ENCODE results near the gene DHRS1.
"Not testable (repeated sequence)": the region's sequence is repeated elsewhere in the genome, so short reads cannot be mapped to it uniquely, and the experiment has no call there.

DHRS1 gene

GRCh38 chr14:24249230-24250021 lies 50.2 kb downstream of the DHRS1 start:
- Histone ChIP-seq H3K27me3 (ENCODE audit: low read depth, low read length) (no peaks in the 10 kb centered on the region), H3K4me3 (ENCODE audit: low read depth in 1 of 2, low read length in 2 of 2) (no peak overlapping the region), H3K4me1 (ENCODE audit: control insufficient read depth in 1 of 2, insufficient read depth in 2 of 2, low read length in 2 of 2) (no peaks in the 10 kb centered on the region), H3K36me3 (ENCODE audit: control insufficient read depth in 1 of 2, insufficient read depth in 2 of 2, low read length in 2 of 2) (peaks cover 0 to 4% of the 10 kb centered on the region in 2 donors), H3K27ac (ENCODE audit: low read length) (no peak overlapping the region), H3K9me3 (ENCODE audit: control insufficient read depth in 1 of 2, low read length in 2 of 2) (no peaks in the 10 kb centered on the region)

- Histone ChIP-seq H3K27me3 (ENCODE audit: low read depth, low read length) (no peaks in the 10 kb centered on the region), H3K27ac (ENCODE audit: low read length) (no peak overlapping the region), H3K4me1 (ENCODE audit: control insufficient read depth in 1 of 2, insufficient read depth in 2 of 2, low read length in 2 of 2) (peaks cover 0 to 7% of the 10 kb centered on the region in 2 donors), H3K36me3 (ENCODE audit: control insufficient read depth in 1 of 2, insufficient read depth in 2 of 2, low read length in 2 of 2) (peaks cover 4 to 5% of the 10 kb centered on the region in 2 donors), H3K4me3 (ENCODE audit: low read depth in 1 of 2, low read length in 2 of 2) (no peak overlapping the region), H3K9me3 (ENCODE audit: control insufficient read depth in 1 of 2, low read length in 2 of 2) (no peaks in the 10 kb centered on the region)
Observed at GRCh38 chr14:24247422-24247821, 52.2 kb downstream of the DHRS1 start.

GRCh38 chr14:24246765-24247212 lies 52.8 kb downstream of the DHRS1 start:
- Histone ChIP-seq H3K36me3 (ENCODE audit: control insufficient read depth in 1 of 2, insufficient read depth in 2 of 2, low read length in 2 of 2) (peaks cover 0 to 8% of the 10 kb centered on the region in 2 donors), H3K27ac (ENCODE audit: low read length) (no peak overlapping the region), H3K9me3 (ENCODE audit: control insufficient read depth in 1 of 2, low read length in 2 of 2) (no peaks in the 10 kb centered on the region), H3K27me3 (ENCODE audit: low read depth, low read length) (no peaks in the 10 kb centered on the region), H3K4me3 (ENCODE audit: low read depth in 1 of 2, low read length in 2 of 2) (no peak overlapping the region), H3K4me1 (ENCODE audit: control insufficient read depth in 1 of 2, insufficient read depth in 2 of 2, low read length in 2 of 2) (peaks cover 0 to 9% of the 10 kb centered on the region in 2 donors)

- peaks cover 6 to 23% of the 10 kb centered on the region in 2 donors for H3K4me1 ChIP-seq (ENCODE audit: control insufficient read depth in 1 of 2, insufficient read depth in 2 of 2, low read length in 2 of 2)
- not testable (repeated sequence) for H3K9me3 ChIP-seq (ENCODE audit: control insufficient read depth in 1 of 2, low read length in 2 of 2); H3K27ac ChIP-seq (ENCODE audit: low read length); H3K4me3 ChIP-seq (ENCODE audit: low read depth in 1 of 2, low read length in 2 of 2); H3K27me3 ChIP-seq (ENCODE audit: low read depth, low read length)
- peaks cover 7 to 16% of the 10 kb centered on the region in 2 donors for H3K36me3 ChIP-seq (ENCODE audit: control insufficient read depth in 1 of 2, insufficient read depth in 2 of 2, low read length in 2 of 2)
Observed at GRCh38 chr14:24245350-24245749, 54.2 kb downstream of the DHRS1 start.

GRCh38 chr14:24243336-24243836 lies 56.2 kb downstream of the DHRS1 start:
- Histone ChIP-seq H3K9me3 (ENCODE audit: control insufficient read depth in 1 of 2, low read length in 2 of 2) (no peaks in the 10 kb centered on the region), H3K36me3 (ENCODE audit: control insufficient read depth in 1 of 2, insufficient read depth in 2 of 2, low read length in 2 of 2) (peaks cover 26 to 35% of the 10 kb centered on the region in 2 donors), H3K4me1 (ENCODE audit: control insufficient read depth in 1 of 2, insufficient read depth in 2 of 2, low read length in 2 of 2) (peaks cover 15 to 38% of the 10 kb centered on the region in 2 donors), H3K27me3 (ENCODE audit: low read depth, low read length) (no peaks in the 10 kb centered on the region), H3K4me3 (ENCODE audit: low read depth in 1 of 2, low read length in 2 of 2) (peak overlapping the region; percentile 86 to 92), H3K27ac (ENCODE audit: low read length) (peak overlapping the region; percentile 99)

GRCh38 chr14:24241829-24242443 lies 57.6 kb downstream of the DHRS1 start:
- H3K4me1 ChIP-seq (ENCODE audit: control insufficient read depth in 1 of 2, insufficient read depth in 2 of 2, low read length in 2 of 2), result peaks cover 15 to 38% of the 10 kb centered on the region in 2 donors
- peak overlapping the region; percentile 86 to 92 for H3K4me3 ChIP-seq (ENCODE audit: low read depth in 1 of 2, low read length in 2 of 2)
- H3K9me3 ChIP-seq (ENCODE audit: control insufficient read depth in 1 of 2, low read length in 2 of 2), result no peaks in the 10 kb centered on the region
- peak overlapping the region; percentile 99 for H3K27ac ChIP-seq (ENCODE audit: low read length)
- peaks cover 41 to 50% of the 10 kb centered on the region in 2 donors for H3K36me3 ChIP-seq (ENCODE audit: control insufficient read depth in 1 of 2, insufficient read depth in 2 of 2, low read length in 2 of 2)
- H3K27me3 ChIP-seq (ENCODE audit: low read depth, low read length), result no peaks in the 10 kb centered on the region

Measured in muscle layer of duodenum (tissue), 2 donors.